ENCODE data around the gene CCDC136.

DNA sequence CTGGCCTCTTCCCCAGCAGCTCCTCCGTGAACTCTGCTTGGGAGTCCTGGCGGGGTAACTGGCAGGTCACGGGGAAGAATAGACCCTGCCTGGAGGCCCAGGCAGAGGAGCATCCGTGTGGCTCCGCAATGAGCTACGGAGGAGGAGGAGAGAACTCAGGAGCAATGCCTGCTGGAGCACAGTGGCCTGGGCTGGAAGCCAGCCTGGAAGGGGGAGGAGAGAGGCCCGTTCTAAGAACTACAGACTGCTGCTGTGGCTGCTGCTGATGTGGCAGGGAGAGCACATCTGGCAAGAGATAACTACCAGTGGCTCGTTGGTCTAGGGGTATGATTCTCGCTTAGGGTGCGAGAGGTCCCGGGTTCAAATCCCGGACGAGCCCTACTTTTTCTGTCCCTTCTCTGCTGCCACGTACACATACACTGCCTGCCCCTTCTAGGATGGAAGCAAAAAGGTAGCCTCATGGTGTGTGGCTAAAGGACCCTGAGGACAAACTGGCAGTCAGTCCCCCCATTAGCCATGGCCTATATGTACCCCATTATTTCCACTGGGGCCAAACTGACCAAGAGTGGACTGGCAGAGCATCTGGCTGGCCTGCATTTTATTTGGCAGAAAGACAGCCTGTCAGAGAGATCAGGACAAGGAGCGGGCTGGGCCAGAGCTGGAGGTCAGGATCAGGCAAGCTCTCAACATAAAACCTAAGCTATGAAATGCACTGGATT, 8.5 kb upstream of the CCDC136 start:
- TF ChIP-seq, protein P1, sequence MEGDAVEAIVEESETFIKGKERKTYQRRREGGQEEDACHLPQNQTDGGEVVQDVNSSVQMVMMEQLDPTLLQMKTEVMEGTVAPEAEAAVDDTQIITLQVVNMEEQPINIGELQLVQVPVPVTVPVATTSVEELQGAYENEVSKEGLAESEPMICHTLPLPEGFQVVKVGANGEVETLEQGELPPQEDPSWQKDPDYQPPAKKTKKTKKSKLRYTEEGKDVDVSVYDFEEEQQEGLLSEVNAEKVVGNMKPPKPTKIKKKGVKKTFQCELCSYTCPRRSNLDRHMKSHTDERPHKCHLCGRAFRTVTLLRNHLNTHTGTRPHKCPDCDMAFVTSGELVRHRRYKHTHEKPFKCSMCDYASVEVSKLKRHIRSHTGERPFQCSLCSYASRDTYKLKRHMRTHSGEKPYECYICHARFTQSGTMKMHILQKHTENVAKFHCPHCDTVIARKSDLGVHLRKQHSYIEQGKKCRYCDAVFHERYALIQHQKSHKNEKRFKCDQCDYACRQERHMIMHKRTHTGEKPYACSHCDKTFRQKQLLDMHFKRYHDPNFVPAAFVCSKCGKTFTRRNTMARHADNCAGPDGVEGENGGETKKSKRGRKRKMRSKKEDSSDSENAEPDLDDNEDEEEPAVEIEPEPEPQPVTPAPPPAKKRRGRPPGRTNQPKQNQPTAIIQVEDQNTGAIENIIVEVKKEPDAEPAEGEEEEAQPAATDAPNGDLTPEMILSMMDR (conservative IDR thresholded peaks at IDR 0.05 in 1 of 2, IDR thresholded peaks at IDR 0.05 in 1 of 2; ENCODE audit: low read depth in 1 of 2, low read length in 2 of 2) = no peak
- TF ChIP-seq EZH2 (IDR thresholded peaks at IDR 0.05; ENCODE audit: low read length, missing control alignments) = no peak
